HCT116 (cell line): ENCODE measurements around the gene SGIP1.

ENCODE experiments used
- EZH2 ChIP-seq: fragments of 200-600 bp; sonication (generic); IDR thresholded peaks from 2 replicates; pipeline ENCODE4 v1.6.1; 2017; ENCODE audit warnings: antibody characterized with exemption, mixed run types
- REST ChIP-seq: IDR thresholded peaks from 2 replicates; pipeline ENCODE4 v1.6.1; 2012; ENCODE audit warnings: low read depth
- SIN3A ChIP-seq: IDR thresholded peaks from 2 replicates; pipeline ENCODE4 v1.6.1; 2012; ENCODE audit warnings: low read depth

- TF ChIP-seq SIN3A = no peak
- TF ChIP-seq REST = no peak
- TF ChIP-seq EZH2 = no peak
Measured at GRCh38 chr1:66637146-66637545, 103.2 kb downstream of the SGIP1 start.
